Parathyroid adenoma (tissue), 2 donors: ENCODE results near the gene ZNF70.

ENCODE experiments used
- H2AFZ ChIP-seq: fragments of 300-600 bp; sonication (generic); one replicate; pipeline ENCODE4 v1.7.0; 2017; ENCODE audit warnings: antibody characterized with exemption, mild to moderate bottlenecking
- H3K27ac ChIP-seq: fragments of 300-600 bp; sonication (generic); one replicate; pipeline ENCODE4 v1.7.0; 2017
- H3K27me3 ChIP-seq: fragments of 300-600 bp; sonication (generic); one replicate; pipeline ENCODE4 v1.7.0; 2017; ENCODE audit warnings: low read length; ENCODE audit not compliant: control insufficient read depth, insufficient read depth
- H3K36me3 ChIP-seq: fragments of 300-600 bp; sonication (generic); one replicate; pipeline ENCODE4 v1.7.0; 2017; ENCODE audit warnings: low read length; ENCODE audit not compliant: control insufficient read depth, insufficient read depth
- H3K4me1 ChIP-seq: fragments of 300-600 bp; sonication (generic); one replicate; pipeline ENCODE4 v1.7.0; 2017; ENCODE audit warnings: control low read depth
- H3K4me2 ChIP-seq: fragments of 300-600 bp; sonication (generic); one replicate; pipeline ENCODE4 v1.7.0; 2017; ENCODE audit warnings: low read length
- H3K4me3 ChIP-seq: fragments of 300-600 bp; sonication (generic); one replicate; pipeline ENCODE4 v1.7.0; 2017; ENCODE audit warnings: low read depth, low read length
- H3K79me2 ChIP-seq: fragments of 300-600 bp; sonication (generic); one replicate; pipeline ENCODE4 v1.7.0; 2017; ENCODE audit warnings: control low read depth
- H3K9ac ChIP-seq: fragments of 300-600 bp; sonication (generic); one replicate; pipeline ENCODE4 v1.7.0; 2017; ENCODE audit warnings: mild to moderate bottlenecking
- H3K9me3 ChIP-seq: fragments of 300-600 bp; sonication (generic); one replicate; pipeline ENCODE4 v1.7.0; 2017; ENCODE audit warnings: low read length; ENCODE audit not compliant: control insufficient read depth
- TF ChIP-seq, protein P1 (sequence below): fragments of 300-600 bp; sonication (generic); IDR thresholded peaks from one replicate; pipeline ENCODE4 v1.7.0; 2017; ENCODE audit warnings: antibody characterized with exemption, mild to moderate bottlenecking
- donor health status: primary hyperparathyroidism.

The ZNF70 gene

DNA sequence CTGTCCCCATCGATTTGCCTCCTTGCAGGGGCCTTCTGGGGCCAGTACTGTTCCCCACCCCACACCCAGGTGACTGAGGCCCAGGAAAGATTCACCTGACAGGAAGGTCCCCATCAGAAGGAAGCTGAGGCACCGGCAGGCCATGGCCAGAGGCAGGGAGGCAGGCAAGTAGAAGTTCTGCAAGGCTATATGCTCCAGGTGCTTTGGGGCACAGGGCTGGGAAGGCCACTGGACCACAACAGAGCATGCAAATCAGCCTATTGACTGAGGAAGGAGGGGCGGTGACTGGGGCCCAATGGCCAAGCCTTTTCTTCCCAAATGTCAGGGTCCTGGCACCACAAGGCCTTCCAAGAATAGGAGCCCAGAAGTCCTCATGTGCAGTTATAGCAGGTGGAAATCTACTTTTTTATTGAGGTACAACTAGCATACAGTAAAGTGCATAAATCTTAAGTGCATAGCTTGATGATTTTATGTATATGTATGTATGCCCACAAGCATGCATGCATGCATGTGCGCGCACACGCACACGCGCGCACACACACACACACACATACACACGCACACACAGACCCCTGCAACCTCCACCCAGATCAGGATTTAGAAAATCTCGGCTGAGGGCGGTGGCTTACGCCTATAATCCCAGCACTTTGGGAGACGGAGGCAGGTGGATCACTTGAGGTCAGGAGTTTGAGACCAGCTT is 3.5 kb upstream of the ZNF70 start, which contains the start of gene VPREB3:
Gene VPREB3, minus strand, starts transcription at position 206 of the 700 bp plus-strand sequence. Its CDS starts 62 bp downstream, at position 144.
- H3K4me2 ChIP-seq, result no peak within 1 kb of the TSS
- no peaks in the 10 kb centered on the region for H3K9me3 ChIP-seq
- TF ChIP-seq, protein P1, sequence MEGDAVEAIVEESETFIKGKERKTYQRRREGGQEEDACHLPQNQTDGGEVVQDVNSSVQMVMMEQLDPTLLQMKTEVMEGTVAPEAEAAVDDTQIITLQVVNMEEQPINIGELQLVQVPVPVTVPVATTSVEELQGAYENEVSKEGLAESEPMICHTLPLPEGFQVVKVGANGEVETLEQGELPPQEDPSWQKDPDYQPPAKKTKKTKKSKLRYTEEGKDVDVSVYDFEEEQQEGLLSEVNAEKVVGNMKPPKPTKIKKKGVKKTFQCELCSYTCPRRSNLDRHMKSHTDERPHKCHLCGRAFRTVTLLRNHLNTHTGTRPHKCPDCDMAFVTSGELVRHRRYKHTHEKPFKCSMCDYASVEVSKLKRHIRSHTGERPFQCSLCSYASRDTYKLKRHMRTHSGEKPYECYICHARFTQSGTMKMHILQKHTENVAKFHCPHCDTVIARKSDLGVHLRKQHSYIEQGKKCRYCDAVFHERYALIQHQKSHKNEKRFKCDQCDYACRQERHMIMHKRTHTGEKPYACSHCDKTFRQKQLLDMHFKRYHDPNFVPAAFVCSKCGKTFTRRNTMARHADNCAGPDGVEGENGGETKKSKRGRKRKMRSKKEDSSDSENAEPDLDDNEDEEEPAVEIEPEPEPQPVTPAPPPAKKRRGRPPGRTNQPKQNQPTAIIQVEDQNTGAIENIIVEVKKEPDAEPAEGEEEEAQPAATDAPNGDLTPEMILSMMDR, result no peak
- no peak within 1 kb of the TSS for H3K4me3 ChIP-seq
- H3K4me1 ChIP-seq, result peaks cover 2% of the 10 kb centered on the region
- no peak within 1 kb of the TSS for H3K27ac ChIP-seq
- H2AFZ ChIP-seq, result no peak within 1 kb of the TSS
- H3K79me2 ChIP-seq, result no peaks in the 10 kb centered on the region
- no peaks in the 10 kb centered on the region for H3K27me3 ChIP-seq
- H3K36me3 ChIP-seq, result no peaks in the 10 kb centered on the region
- H3K9ac ChIP-seq, result no peak within 1 kb of the TSS

DNA sequence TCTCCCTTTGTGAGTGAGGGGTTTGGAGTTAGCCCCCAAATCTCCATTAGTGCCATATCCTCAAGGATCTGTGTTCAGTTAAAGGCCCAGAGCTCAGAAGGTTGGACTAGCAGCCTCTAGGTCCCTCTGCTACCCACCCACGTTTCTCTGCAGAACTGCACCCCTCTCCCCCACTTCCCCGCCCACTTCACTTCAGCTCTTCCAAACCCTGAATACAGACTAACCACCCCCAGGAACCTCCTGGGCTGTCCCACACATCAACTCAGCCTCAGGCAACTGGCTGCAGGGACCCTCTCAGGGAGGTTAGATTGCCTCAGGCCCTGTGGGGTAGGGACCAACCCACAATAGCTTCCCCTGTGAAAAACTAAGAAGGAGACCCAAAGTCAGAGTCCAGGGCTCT is 2.5 kb upstream of the ZNF70 start:
- H3K4me2 ChIP-seq, result no peak overlapping the region

DNA sequence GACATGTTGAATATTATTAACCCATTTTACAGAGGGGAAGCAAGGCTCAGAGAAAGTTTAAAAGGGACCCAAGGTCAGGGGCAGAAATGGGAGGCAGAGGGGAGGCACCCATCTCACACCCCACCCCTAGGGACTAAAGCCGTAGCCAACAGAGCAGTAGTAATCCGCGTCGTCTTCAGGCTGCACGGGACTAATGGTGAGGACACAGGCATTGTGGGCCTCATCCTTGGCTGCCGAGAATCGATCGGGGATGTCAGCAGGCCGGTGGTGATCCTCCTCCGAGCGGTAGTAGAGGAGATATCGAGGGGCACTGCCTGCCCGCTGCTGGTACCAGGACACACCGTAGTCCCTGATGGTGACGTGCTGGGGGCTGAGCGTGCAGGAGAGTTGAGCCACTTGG is 1.8 kb upstream of the ZNF70 start:
- TF ChIP-seq, protein P1, result no peak
- Histone ChIP-seq H3K4me3 (no peak overlapping the region), H3K9me3 (no peaks in the 10 kb centered on the region), H3K27me3 (no peaks in the 10 kb centered on the region), H3K4me1 (peaks cover 2% of the 10 kb centered on the region), H3K36me3 (no peaks in the 10 kb centered on the region), H3K4me2 (no peak overlapping the region), H3K27ac (no peak overlapping the region), H3K79me2 (no peaks in the 10 kb centered on the region), H3K9ac (no peak overlapping the region), H2AFZ (no peak overlapping the region)

More for the DNA sequence above, 2.5 kb upstream of the ZNF70 start:
- no peak overlapping the region for H2AFZ ChIP-seq
- H3K27me3 ChIP-seq, result no peaks in the 10 kb centered on the region
- H3K9me3 ChIP-seq, result no peaks in the 10 kb centered on the region
- H3K36me3 ChIP-seq, result no peaks in the 10 kb centered on the region
- TF ChIP-seq, protein P1, result no peak
- peaks cover 2% of the 10 kb centered on the region for H3K4me1 ChIP-seq
- H3K79me2 ChIP-seq, result no peaks in the 10 kb centered on the region
- no peak overlapping the region for H3K27ac ChIP-seq
- H3K4me3 ChIP-seq, result no peak overlapping the region
- H3K9ac ChIP-seq, result no peak overlapping the region

DNA sequence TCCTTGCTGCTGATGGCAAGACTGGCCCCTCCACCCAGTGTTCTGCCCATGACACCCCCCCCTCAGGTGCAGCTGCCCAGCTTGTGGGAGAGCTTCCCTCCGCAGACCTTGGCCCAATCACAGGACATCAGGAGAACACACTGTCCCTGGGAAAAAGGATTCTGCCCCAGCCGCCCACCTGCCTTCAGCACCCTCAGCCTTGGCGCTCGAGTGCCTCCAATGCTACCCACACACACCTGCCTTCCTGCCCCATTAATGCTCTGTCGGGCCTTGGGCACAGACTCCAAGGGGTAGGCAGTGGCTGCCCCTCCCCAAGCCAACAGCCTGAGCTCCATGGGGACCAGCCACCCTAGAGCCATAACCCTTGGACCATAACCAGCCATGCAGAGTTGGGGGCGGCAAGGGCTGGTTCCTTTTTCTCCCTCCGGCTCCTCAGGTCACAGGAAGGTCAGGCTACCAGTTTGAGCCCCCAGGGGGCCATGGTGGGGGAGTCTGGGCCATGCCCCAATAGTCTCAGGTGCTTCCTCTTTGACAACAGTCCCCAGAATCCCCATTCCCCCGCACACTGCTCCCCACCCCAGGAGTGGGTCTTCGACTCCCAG is 1.3 kb upstream of the ZNF70 start:
- H3K9ac ChIP-seq, result no peak overlapping the region
- H3K4me1 ChIP-seq, result peaks cover 2% of the 10 kb centered on the region
- H3K27me3 ChIP-seq, result no peaks in the 10 kb centered on the region
- no peaks in the 10 kb centered on the region for H3K79me2 ChIP-seq
- no peak overlapping the region for H3K4me3 ChIP-seq
- H3K9me3 ChIP-seq, result no peaks in the 10 kb centered on the region
- H2AFZ ChIP-seq, result no peak overlapping the region
- TF ChIP-seq, protein P1, result no peak
- no peak overlapping the region for H3K27ac ChIP-seq
- no peak overlapping the region for H3K4me2 ChIP-seq
- no peaks in the 10 kb centered on the region for H3K36me3 ChIP-seq
